Colonic mucosa (tissue), 4 donors: ENCODE data around the gene PHACTR3. TPM values are rescaled to one million over a fixed set of nuclear protein-coding genes. Genes with fewer than 3 reads are reported as not detected.
A peak's percentile ranks its signal among the peaks of the same experiment; 100 is the strongest.

Source experiments
- DNase-seq: peaks from one replicate; pipeline ENCODE4 v3.0.0-alpha.2; 2020
- H3K27ac ChIP-seq: fragments of 200-600 bp; one replicate; pipeline ENCODE4 v1.8.0; 2021
- H3K27me3 ChIP-seq: fragments of 200-600 bp; one replicate; pipeline ENCODE4 v1.8.0; 2021
- H3K36me3 ChIP-seq: fragments of 200-600 bp; one replicate; pipeline ENCODE4 v1.8.0; 2021
- H3K4me1 ChIP-seq: fragments of 200-600 bp; one replicate; pipeline ENCODE4 v1.8.0; 2021; ENCODE audit warnings: mild to moderate bottlenecking
- H3K4me3 ChIP-seq: fragments of 200-600 bp; one replicate; pipeline ENCODE4 v1.8.0; 2021
- H3K9ac ChIP-seq, 2 donors: one replicate each; pipeline ENCODE4 v1.7.0; 2013; ENCODE audit warnings: control low read depth in 2 of 2, low read depth in 2 of 2, low read length in 2 of 2
- H3K9me3 ChIP-seq: fragments of 200-600 bp; one replicate; pipeline ENCODE4 v1.8.0; 2021
- intact Hi-C: fragments of 100-400 bp; cut with DNase I; formaldehyde crosslinking; loops from one replicate; pipeline ENCODE4 v1.14.1; 2022
- total RNA-seq, 2 donors: library from RNA; stranded (reverse); fragmentation: NEBNext Ultra II Directional in 1 of 2; extraction: Animal tissue kit (Norgen Biotek cat#: 25700) in 1 of 2; gene quantifications; one replicate each; pipeline ENCODE4 v1.2.1, GENCODE V29; 2021
- TF ChIP-seq, protein P1 (sequence below): fragments of 200-600 bp; IDR thresholded peaks from one replicate; pipeline ENCODE4 v1.8.0; 2022; ENCODE audit warnings: antibody characterized with exemption, mild to moderate bottlenecking
- donor health status: healthy.
- donor health status: DM: no; HTN: no; CAD: no.
- donor health status: DM: no; HTN: no; CAD: no.

The PHACTR3 gene
- total RNA-seq, 2 donors from 2014 or later, result 0.44 to 0.53 TPM

DNA sequence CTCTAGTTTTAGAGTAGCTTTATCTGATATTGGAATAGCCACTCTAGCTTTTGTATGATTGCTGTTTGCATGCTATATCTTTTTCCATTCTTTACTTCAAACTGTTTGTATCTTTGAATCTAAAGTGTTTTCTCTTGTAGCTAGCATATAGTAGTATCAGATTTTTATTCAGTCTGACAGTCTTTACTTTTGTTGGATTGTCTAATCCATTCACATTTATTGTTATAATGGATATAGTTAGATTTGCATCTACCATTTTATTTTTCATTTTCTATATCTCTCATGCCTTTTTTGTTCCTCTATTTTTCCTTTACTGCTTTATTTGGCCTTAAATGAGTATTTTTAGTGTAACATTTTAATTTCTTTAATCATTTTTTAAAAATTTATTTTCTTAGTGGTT lies 52.1 kb downstream of the PHACTR3 start:
- TF ChIP-seq, protein P1, sequence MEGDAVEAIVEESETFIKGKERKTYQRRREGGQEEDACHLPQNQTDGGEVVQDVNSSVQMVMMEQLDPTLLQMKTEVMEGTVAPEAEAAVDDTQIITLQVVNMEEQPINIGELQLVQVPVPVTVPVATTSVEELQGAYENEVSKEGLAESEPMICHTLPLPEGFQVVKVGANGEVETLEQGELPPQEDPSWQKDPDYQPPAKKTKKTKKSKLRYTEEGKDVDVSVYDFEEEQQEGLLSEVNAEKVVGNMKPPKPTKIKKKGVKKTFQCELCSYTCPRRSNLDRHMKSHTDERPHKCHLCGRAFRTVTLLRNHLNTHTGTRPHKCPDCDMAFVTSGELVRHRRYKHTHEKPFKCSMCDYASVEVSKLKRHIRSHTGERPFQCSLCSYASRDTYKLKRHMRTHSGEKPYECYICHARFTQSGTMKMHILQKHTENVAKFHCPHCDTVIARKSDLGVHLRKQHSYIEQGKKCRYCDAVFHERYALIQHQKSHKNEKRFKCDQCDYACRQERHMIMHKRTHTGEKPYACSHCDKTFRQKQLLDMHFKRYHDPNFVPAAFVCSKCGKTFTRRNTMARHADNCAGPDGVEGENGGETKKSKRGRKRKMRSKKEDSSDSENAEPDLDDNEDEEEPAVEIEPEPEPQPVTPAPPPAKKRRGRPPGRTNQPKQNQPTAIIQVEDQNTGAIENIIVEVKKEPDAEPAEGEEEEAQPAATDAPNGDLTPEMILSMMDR, result no peak
- no peak for DNase-seq
- intact Hi-C loops, result no loop called here
- H3K4me3 ChIP-seq, result no peak overlapping the region
- H3K9me3 ChIP-seq, result no peaks in the 10 kb centered on the region
- no peaks in the 10 kb centered on the region for H3K36me3 ChIP-seq
- H3K27ac ChIP-seq, result no peak overlapping the region
- H3K27me3 ChIP-seq, result no peaks in the 10 kb centered on the region
- H3K4me1 ChIP-seq, result no peaks in the 10 kb centered on the region
- H3K9ac ChIP-seq, result no peak overlapping the region

DNA sequence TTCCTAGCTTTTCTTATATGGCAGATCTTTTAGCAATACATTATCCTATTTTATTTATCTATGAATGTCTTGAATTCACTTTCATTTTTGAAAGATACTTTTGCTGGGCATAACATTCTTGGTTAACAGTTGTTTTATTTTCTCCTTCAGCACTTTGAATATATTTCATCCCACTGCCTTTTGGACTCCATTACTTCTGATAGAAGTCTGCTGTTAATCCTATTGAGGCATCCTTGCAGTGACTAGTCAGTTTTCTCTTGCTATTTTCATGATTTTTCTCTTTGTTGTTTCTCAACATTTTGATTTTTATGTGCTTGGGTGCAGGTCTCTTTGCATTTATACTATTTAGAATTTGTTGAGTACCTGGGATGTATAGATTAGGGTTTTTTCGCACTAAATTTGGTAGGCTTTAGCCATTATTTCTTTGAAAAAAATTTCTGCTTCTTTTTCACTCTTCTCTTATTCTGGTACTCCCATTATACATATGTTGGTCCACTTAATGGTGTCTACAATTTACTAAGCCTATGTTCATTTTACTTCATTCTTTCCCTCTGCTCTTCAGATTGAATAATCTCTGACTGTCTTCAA lies 53.2 kb downstream of the PHACTR3 start:
- DNase-seq, result no peak
- Histone ChIP-seq H3K27me3 (no peaks in the 10 kb centered on the region), H3K9me3 (no peaks in the 10 kb centered on the region), H3K36me3 (no peaks in the 10 kb centered on the region), H3K27ac (no peak overlapping the region), H3K4me1 (no peaks in the 10 kb centered on the region), H3K4me3 (no peak overlapping the region), H3K9ac (no peak overlapping the region)
- TF ChIP-seq, protein P1, result no peak
- intact Hi-C loops, result no loop called here

DNA sequence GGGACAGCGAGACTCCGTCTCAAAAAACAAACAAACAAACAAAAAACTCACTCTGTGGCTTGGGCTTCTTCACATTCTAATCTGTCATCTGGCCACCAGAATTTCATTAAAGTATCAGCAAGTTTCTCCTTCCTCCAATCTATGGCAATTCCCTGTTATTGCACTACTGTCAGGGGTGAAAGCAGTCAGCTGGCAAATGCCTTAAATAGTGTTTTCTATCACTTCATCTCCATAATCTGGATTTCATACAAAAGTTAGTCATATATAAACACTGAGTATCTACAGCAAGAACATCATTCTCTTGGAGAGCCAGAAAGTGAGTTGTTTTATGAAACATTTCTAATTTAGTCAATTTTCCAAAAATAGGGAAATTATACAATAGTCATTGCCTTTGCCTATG lies 56.1 kb downstream of the PHACTR3 start:
- Histone ChIP-seq H3K36me3 (no peaks in the 10 kb centered on the region), H3K27ac (no peak overlapping the region), H3K4me1 (no peaks in the 10 kb centered on the region), H3K9ac (no peak overlapping the region), H3K9me3 (no peaks in the 10 kb centered on the region), H3K4me3 (no peak overlapping the region), H3K27me3 (no peaks in the 10 kb centered on the region)
- TF ChIP-seq, protein P1, result no peak
- intact Hi-C loops, result no loop called here
- DNase-seq, result no peak

DNA sequence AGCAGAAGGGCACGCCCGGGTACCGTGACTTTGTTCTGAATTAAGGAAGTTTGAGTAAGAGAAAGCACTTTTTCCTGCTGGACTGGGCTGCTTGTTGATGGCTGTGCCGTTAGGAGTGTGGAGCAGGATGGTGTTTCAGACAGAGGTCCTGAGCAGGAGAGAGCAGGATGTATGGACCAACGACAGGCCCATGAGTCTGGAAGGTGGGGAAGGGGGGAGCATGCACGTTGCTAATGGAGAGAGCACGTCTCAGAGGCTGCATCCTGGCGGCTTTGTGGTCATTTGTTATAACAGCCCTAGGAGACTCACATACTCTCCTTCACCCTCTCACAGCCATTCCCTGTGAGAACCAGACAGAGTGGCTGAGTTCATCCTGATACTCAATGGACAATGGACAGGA lies 56.8 kb downstream of the PHACTR3 start:
- H3K4me3 ChIP-seq, result no peak overlapping the region
- no peak overlapping the region for H3K27ac ChIP-seq
- H3K9ac ChIP-seq, result no peak overlapping the region
- intact Hi-C loops, result no loop called here
- DNase-seq, result peak; percentile 7
- H3K36me3 ChIP-seq, result no peaks in the 10 kb centered on the region
- H3K4me1 ChIP-seq, result no peaks in the 10 kb centered on the region
- no peaks in the 10 kb centered on the region for H3K9me3 ChIP-seq
- TF ChIP-seq, protein P1, result no peak
- H3K27me3 ChIP-seq, result no peaks in the 10 kb centered on the region

DNA sequence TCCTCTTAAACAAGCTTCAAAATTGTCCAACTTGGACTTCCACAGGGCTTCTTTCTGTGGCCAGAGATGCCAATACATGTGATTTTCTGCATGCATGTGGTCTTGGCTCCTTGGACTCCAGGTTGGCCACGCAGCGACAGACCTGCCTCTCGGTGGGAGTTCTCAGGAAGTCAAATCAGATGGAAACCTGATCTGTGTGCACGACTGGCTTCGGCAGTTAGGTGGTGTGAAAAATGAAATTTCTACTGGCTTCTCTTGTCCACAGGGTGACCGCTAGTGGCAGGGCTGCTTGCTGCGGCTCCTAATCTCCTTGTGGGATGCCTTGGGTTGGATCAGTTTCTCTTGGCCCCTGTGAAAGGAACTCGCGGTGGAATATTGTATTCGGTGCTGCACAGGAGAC lies 57.3 kb downstream of the PHACTR3 start:
- no peaks in the 10 kb centered on the region for H3K4me1 ChIP-seq
- intact Hi-C loops, result no loop called here
- no peaks in the 10 kb centered on the region for H3K27me3 ChIP-seq
- no peak for DNase-seq
- H3K9me3 ChIP-seq, result no peaks in the 10 kb centered on the region
- H3K27ac ChIP-seq, result no peak overlapping the region
- TF ChIP-seq, protein P1, result no peak
- H3K36me3 ChIP-seq, result no peaks in the 10 kb centered on the region
- H3K4me3 ChIP-seq, result no peak overlapping the region
- H3K9ac ChIP-seq, result no peak overlapping the region
